Measurements from ENCODE around the gene STK33.

STK33 gene

GRCh38 chr11:8415195-8415594 is 178.8 kb downstream of the STK33 start:
- DNase-seq (ENCODE audit: low spot score) = no peak

- no peak for DNase-seq (ENCODE audit: low spot score)
These were observed 185.7 kb downstream of the STK33 start for GRCh38 chr11:8408151-8408941.

- no peak for DNase-seq (ENCODE audit: low spot score)
These were observed 190.7 kb downstream of the STK33 start for GRCh38 chr11:8403310-8403709.

GRCh38 chr11:8392886-8393285 is 201.1 kb downstream of the STK33 start:
- no peak for DNase-seq (ENCODE audit: low spot score)

- no peak for DNase-seq (ENCODE audit: low spot score)
These were observed 201.9 kb downstream of the STK33 start for GRCh38 chr11:8392166-8392565.

- no peak for DNase-seq (ENCODE audit: low spot score)
These were observed 203.0 kb downstream of the STK33 start for GRCh38 chr11:8390851-8391612.

GRCh38 chr11:8389029-8389996 is 204.7 kb downstream of the STK33 start:
- peak; percentile 44 for DNase-seq (ENCODE audit: low spot score)

- no peak for DNase-seq (ENCODE audit: low spot score)
These were observed 206.3 kb downstream of the STK33 start for GRCh38 chr11:8387693-8388092.

- DNase-seq (ENCODE audit: low spot score) = no peak
These were observed 206.9 kb downstream of the STK33 start for GRCh38 chr11:8387141-8387540.

- peak; percentile 34 for DNase-seq (ENCODE audit: low spot score)
These were observed 207.7 kb downstream of the STK33 start for GRCh38 chr11:8386134-8386864.

GRCh38 chr11:8384199-8384821 is 209.7 kb downstream of the STK33 start:
- peak; percentile 56 for DNase-seq (ENCODE audit: low spot score)

- no peak for DNase-seq (ENCODE audit: low spot score)
These were observed 210.4 kb downstream of the STK33 start for GRCh38 chr11:8383627-8384026.

GRCh38 chr11:8383227-8383626 is 210.8 kb downstream of the STK33 start:
- no peak for DNase-seq (ENCODE audit: low spot score)

- DNase-seq (ENCODE audit: low spot score) = peak; percentile 48
These were observed 211.5 kb downstream of the STK33 start for GRCh38 chr11:8382436-8383053.

GRCh38 chr11:8381871-8382396 is 212.1 kb downstream of the STK33 start:
- DNase-seq (ENCODE audit: low spot score) = peak; percentile 30

- peak; percentile 30 for DNase-seq (ENCODE audit: low spot score)
These were observed 212.7 kb downstream of the STK33 start for GRCh38 chr11:8381343-8381742.

GRCh38 chr11:8375932-8376331 is 218.1 kb downstream of the STK33 start:
- peak; percentile 37 for DNase-seq (ENCODE audit: low spot score)

- peak; percentile 9 for DNase-seq (ENCODE audit: low spot score)
These were observed 218.6 kb downstream of the STK33 start for GRCh38 chr11:8375460-8375859.

- DNase-seq (ENCODE audit: low spot score) = peak; percentile 6
These were observed 219.3 kb downstream of the STK33 start for GRCh38 chr11:8374716-8375115.
